Measurements from ENCODE around the gene MRM3. TPM values are rescaled to one million over a fixed set of nuclear protein-coding genes. Genes with fewer than 3 reads are reported as not detected.
"Not testable (repeated sequence)": the region's sequence is repeated elsewhere in the genome, so short reads cannot be mapped to it uniquely, and the experiment has no call there.

Gene MRM3
- total RNA-seq, 1 donor from 2014 or later, result 3.7 TPM

DNA sequence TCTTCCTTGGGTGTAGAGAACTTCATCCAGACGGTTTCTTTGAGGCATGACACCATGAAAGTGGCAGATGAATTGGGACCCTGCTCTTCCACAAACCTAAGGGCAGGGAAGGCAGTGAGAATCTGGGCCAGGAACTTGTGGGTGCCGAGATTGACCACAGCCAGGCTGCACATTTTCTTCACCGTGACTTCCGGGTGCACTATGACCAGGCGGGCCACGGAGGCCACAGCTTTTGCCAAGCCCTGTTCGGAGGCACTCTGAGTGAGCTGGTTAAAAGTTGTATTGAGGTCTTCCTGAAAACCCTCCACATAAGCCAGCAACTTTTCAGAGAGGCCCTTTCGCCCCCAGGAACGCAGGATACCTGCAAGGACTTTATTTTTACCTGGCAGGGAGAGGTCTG is 36.0 kb upstream of the MRM3 start:
- no peaks in the 10 kb centered on the region for H3K9me3 ChIP-seq
- no peak overlapping the region for H3K4me3 ChIP-seq
- H3K4me1 ChIP-seq, result peaks cover 17% of the 10 kb centered on the region
- intact Hi-C loops (cut with DNase I), result no loop called here
- no peak for DNase-seq (ENCODE audit: extremely low spot score in 2 of 2)
- TF ChIP-seq POLR2AphosphoS5 (IDR thresholded peaks at IDR 0.05; ENCODE audit: insufficient read depth in 1 of 2, low read depth in 1 of 2), result no peak
- TF ChIP-seq, protein P1, sequence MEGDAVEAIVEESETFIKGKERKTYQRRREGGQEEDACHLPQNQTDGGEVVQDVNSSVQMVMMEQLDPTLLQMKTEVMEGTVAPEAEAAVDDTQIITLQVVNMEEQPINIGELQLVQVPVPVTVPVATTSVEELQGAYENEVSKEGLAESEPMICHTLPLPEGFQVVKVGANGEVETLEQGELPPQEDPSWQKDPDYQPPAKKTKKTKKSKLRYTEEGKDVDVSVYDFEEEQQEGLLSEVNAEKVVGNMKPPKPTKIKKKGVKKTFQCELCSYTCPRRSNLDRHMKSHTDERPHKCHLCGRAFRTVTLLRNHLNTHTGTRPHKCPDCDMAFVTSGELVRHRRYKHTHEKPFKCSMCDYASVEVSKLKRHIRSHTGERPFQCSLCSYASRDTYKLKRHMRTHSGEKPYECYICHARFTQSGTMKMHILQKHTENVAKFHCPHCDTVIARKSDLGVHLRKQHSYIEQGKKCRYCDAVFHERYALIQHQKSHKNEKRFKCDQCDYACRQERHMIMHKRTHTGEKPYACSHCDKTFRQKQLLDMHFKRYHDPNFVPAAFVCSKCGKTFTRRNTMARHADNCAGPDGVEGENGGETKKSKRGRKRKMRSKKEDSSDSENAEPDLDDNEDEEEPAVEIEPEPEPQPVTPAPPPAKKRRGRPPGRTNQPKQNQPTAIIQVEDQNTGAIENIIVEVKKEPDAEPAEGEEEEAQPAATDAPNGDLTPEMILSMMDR (IDR thresholded peaks at IDR 0.05), result no peak
- H3K36me3 ChIP-seq, result peaks cover 0 to 49% of the 10 kb centered on the region in 2 donors
- H3K27ac ChIP-seq, result no peak overlapping the region
- no peaks in the 10 kb centered on the region for H3K27me3 ChIP-seq

DNA sequence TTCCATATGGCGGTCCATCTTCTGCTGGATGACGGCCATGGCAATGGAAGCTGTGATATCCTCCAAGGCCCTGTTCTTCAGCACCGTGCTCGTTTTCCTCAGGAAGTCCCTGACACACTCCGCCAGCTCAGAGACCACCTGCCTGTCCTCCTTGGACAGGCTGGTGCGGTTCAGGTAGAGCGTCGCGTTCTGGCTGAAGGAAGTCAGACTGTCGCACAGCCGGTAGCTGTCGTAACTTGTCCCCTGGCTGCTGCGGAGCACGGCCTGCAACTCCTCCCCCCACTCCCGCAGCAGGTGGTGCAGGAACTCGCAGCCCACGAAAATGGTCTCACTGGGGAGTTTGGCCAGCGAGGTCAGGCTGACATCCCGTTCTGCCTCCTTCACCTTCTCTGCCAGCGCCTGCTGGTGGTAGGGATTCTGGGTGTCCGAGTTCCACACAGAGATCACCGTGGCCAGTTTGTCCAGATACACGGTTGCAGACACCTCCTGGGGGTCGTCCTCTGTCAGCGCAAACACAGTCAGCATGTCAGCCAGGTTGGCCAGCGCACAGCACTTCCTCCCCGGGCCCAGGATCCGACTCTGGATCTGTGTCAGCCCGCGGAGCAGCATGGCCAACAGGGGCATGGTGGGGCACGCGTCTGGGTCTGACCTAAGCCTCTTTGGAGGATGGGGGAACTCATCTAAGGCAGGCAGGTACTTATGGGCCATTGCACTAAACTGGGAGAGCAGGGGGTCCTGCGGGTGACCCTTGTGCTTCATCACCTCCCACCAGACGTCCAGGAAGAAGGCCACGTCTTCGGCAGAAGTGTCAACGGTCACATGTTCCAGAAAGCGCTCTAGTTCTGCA is 35.1 kb upstream of the MRM3 start:
- H3K4me1 ChIP-seq, result peaks cover 21% of the 10 kb centered on the region
- H3K27me3 ChIP-seq, result no peaks in the 10 kb centered on the region
- H3K9me3 ChIP-seq, result no peaks in the 10 kb centered on the region
- intact Hi-C loops (cut with DNase I), result no loop called here
- peaks cover 0 to 41% of the 10 kb centered on the region in 2 donors for H3K36me3 ChIP-seq
- TF ChIP-seq POLR2AphosphoS5 (IDR thresholded peaks at IDR 0.05; ENCODE audit: insufficient read depth in 1 of 2, low read depth in 1 of 2) (no peak), POLR2A (IDR thresholded peaks at IDR 0.05) (no peak)
- TF ChIP-seq, protein P1 (IDR thresholded peaks at IDR 0.05), result no peak
- H3K27ac ChIP-seq, result no peak overlapping the region
- H3K4me3 ChIP-seq, result no peak overlapping the region
- DNase-seq (ENCODE audit: extremely low spot score in 2 of 2), result no peak

- DNase-seq (ENCODE audit: extremely low spot score in 2 of 2); intact Hi-C loops (cut with DNase I); H3K9me3 ChIP-seq; H3K4me3 ChIP-seq; H3K27me3 ChIP-seq; H3K27ac ChIP-seq: not testable (repeated sequence)
- Histone ChIP-seq H3K4me1 (peaks cover 21% of the 10 kb centered on the region), H3K36me3 (peaks cover 0 to 38% of the 10 kb centered on the region in 2 donors)
These were observed 33.5 kb upstream of the MRM3 start for GRCh38 chr17:748604-749003.

- H3K27ac ChIP-seq; DNase-seq (ENCODE audit: extremely low spot score in 2 of 2); H3K27me3 ChIP-seq; intact Hi-C loops (cut with DNase I); H3K9me3 ChIP-seq; H3K4me3 ChIP-seq: not testable (repeated sequence)
- Histone ChIP-seq H3K4me1 (peaks cover 21% of the 10 kb centered on the region), H3K36me3 (peaks cover 0 to 33% of the 10 kb centered on the region in 2 donors)
These were observed 32.8 kb upstream of the MRM3 start for GRCh38 chr17:749359-749758.

DNA sequence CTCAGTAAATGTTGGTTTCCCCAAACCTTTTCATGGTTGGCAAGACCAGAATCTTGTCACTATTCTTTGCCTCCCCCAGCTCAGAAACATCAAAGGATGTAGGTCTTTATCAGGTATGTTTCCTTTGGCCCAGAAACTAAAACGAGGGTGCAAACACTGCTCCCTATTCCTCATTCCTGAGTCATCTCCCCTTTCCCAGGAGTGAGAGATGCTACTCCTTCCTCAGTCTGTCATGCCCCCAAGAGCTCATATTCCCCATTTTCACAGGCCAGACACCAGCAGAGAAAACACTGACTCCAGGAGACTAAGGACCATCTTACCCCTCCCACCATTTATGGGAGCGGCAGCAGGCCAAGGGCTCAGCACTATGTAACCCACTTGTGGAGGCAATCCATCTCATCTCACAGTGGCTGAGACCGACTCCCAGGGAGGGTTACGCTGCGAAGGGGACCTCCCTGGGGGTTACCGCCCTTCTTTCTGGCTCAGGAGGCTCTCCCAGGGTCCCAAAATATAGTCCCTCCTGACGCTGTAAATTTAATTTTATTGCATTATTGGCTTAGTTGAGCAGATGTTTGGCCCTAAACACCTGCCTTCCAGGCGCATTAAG is 31.6 kb upstream of the MRM3 start:
- intact Hi-C loops (cut with DNase I), result no loop called here
- no peak for TF ChIP-seq POLR2AphosphoS5 (IDR thresholded peaks at IDR 0.05; ENCODE audit: insufficient read depth in 1 of 2, low read depth in 1 of 2)
- no peak for TF ChIP-seq POLR2A (IDR thresholded peaks at IDR 0.05)
- TF ChIP-seq, protein P1 (IDR thresholded peaks at IDR 0.05), result no peak
- Histone ChIP-seq H3K4me3 (peak overlapping the region; percentile 55 to 83), H3K27ac (no peak overlapping the region), H3K36me3 (peaks cover 0 to 22% of the 10 kb centered on the region in 2 donors), H3K27me3 (no peaks in the 10 kb centered on the region), H3K4me1 (peaks cover 21% of the 10 kb centered on the region), H3K9me3 (no peaks in the 10 kb centered on the region)
- no peak for DNase-seq (ENCODE audit: extremely low spot score in 2 of 2)
